HL-60 (cell line): Measurements from ENCODE around the gene FSTL4.

ENCODE experiments used
- CTCF ChIP-seq: IDR thresholded peaks from one replicate; pipeline ENCODE4 v1.5.1; 2011; ENCODE audit warnings: low read length, control low read depth, inconsistent platforms; ENCODE audit not compliant: insufficient read depth
- GABPA ChIP-seq: IDR thresholded peaks from 2 replicates; pipeline ENCODE4 v1.6.1; 2012; ENCODE audit warnings: low read depth
- POLR2AphosphoS5 ChIP-seq: IDR thresholded peaks from 2 replicates; pipeline ENCODE4 v1.6.1; 2012; ENCODE audit warnings: low read depth
- REST ChIP-seq: IDR thresholded peaks from 2 replicates; pipeline ENCODE4 v1.6.1; 2012; ENCODE audit warnings: low read depth; ENCODE audit not compliant: insufficient replicate concordance
- SPI1 ChIP-seq: IDR thresholded peaks from 2 replicates; pipeline ENCODE4 v1.6.1; 2012; ENCODE audit warnings: low read depth, mild to moderate bottlenecking, borderline replicate concordance

- TF ChIP-seq CTCF (no peak), POLR2AphosphoS5 (no peak), REST (no peak), SPI1 (no peak), GABPA (no peak)
Measured at GRCh38 chr5:133371371-133372155, 240.8 kb downstream of the FSTL4 start.
